GM04503 (cell line): Measurements from ENCODE around the gene YWHAE.
A peak's percentile ranks its signal among the peaks of the same experiment; 100 is the strongest.
"Not testable (repeated sequence)": the region's sequence is repeated elsewhere in the genome, so short reads cannot be mapped to it uniquely, and the experiment has no call there.

Experiments used
- DNase-seq: peaks from one replicate; pipeline ENCODE4 v3.0.0-alpha.2; 2012; ENCODE audit warnings: low read depth

Gene YWHAE

GRCh38 chr17:1399679-1400512 lies at the start of gene YWHAE:
Gene YWHAE, minus strand, starts transcription at chr17:1400222. Its CDS starts 112 bp downstream, at chr17:1400110.
- peak; percentile 64 for DNase-seq

- no peak for DNase-seq
Observed at GRCh38 chr17:1449412-1449967, 49.5 kb upstream of the YWHAE start.

- no peak for DNase-seq
Observed at GRCh38 chr17:1447052-1447451, 47.0 kb upstream of the YWHAE start.

- no peak for DNase-seq
Observed at GRCh38 chr17:1446201-1446600, 46.2 kb upstream of the YWHAE start.

GRCh38 chr17:1445695-1446094 lies 45.7 kb upstream of the YWHAE start:
- not testable (repeated sequence) for DNase-seq

- not testable (repeated sequence) for DNase-seq
Observed at GRCh38 chr17:1442721-1443120, 42.7 kb upstream of the YWHAE start.

GRCh38 chr17:1442187-1442586 lies 42.2 kb upstream of the YWHAE start:
- no peak for DNase-seq

GRCh38 chr17:1440921-1441320 lies 40.9 kb upstream of the YWHAE start:
- DNase-seq: no peak

- peak; percentile 39 for DNase-seq
Observed at GRCh38 chr17:1438593-1439083, 38.6 kb upstream of the YWHAE start.

- DNase-seq: no peak
Observed at GRCh38 chr17:1435326-1435725, 35.3 kb upstream of the YWHAE start.

- no peak for DNase-seq
Observed at GRCh38 chr17:1434150-1434549, 34.1 kb upstream of the YWHAE start.

GRCh38 chr17:1431631-1432104 lies 31.6 kb upstream of the YWHAE start:
- no peak for DNase-seq

GRCh38 chr17:1423456-1424135 lies 23.6 kb upstream of the YWHAE start:
- DNase-seq: no peak

- DNase-seq: peak; percentile 88
Observed at GRCh38 chr17:1422885-1423284, 22.9 kb upstream of the YWHAE start.

GRCh38 chr17:1421470-1421869 lies 21.4 kb upstream of the YWHAE start:
- DNase-seq: no peak

- no peak for DNase-seq
Observed at GRCh38 chr17:1420981-1421380, 21.0 kb upstream of the YWHAE start.

GRCh38 chr17:1420163-1420562 lies 20.1 kb upstream of the YWHAE start:
- DNase-seq: no peak

GRCh38 chr17:1418476-1418875 lies 18.5 kb upstream of the YWHAE start:
- DNase-seq: not testable (repeated sequence)

GRCh38 chr17:1416414-1416813 lies 16.4 kb upstream of the YWHAE start:
- no peak for DNase-seq

- DNase-seq: no peak
Observed at GRCh38 chr17:1414634-1415033, 14.6 kb upstream of the YWHAE start.

GRCh38 chr17:1414001-1414574 lies 14.1 kb upstream of the YWHAE start:
- DNase-seq: no peak

- DNase-seq: peak; percentile 54
Observed at GRCh38 chr17:1413281-1413791, 13.3 kb upstream of the YWHAE start.
